CD14-positive monocyte (primary cell): ENCODE data around the gene SLC5A12. TPM values are rescaled to one million over a fixed set of nuclear protein-coding genes. Genes with fewer than 3 reads are reported as not detected.

ENCODE experiments used
- DNase-seq, 3 donors: peaks; one replicate each; pipeline ENCODE4 v3.0.0-alpha.2; 2011 to 2022
- H2AFZ ChIP-seq: 2 replicates; pipeline ENCODE4 v1.6.0; 2012; ENCODE audit warnings: mild to moderate bottlenecking, low read depth, low read length, inconsistent platforms; ENCODE audit not compliant: insufficient read depth, poor library complexity, severe bottlenecking
- H3K27ac ChIP-seq, 2 donors: 1 replicate in 1 of 2; 2 replicates in 1 of 2; pipeline ENCODE4 v1.5.1; 2012 to 2013; ENCODE audit warnings: low read length in 2 of 2, control low read depth in 1 of 2, inconsistent platforms in 1 of 2, low read depth in 1 of 2, mild to moderate bottlenecking in 1 of 2
- H3K27me3 ChIP-seq, 2 donors: one replicate each; pipeline versions ENCODE4 v1.6.0 to v1.6.1; 2011 to 2013; ENCODE audit warnings: low read length in 2 of 2; ENCODE audit not compliant: control insufficient read depth in 2 of 2, insufficient read depth in 2 of 2
- H3K36me3 ChIP-seq, 2 donors: replicated peaks in 1 of 2; 1 replicate in 1 of 2; 2 replicates in 1 of 2; pipeline versions ENCODE4 v1.5.1 to v1.6.1; 2012 to 2013; ENCODE audit warnings: low read length in 2 of 2, control low read depth in 1 of 2, inconsistent platforms in 1 of 2, mild to moderate bottlenecking in 1 of 2; ENCODE audit not compliant: insufficient read depth in 2 of 2, control insufficient read depth in 1 of 2
- H3K4me1 ChIP-seq, 2 donors: 1 replicate in 1 of 2; 2 replicates in 1 of 2; pipeline versions ENCODE4 v1.5.1 to v1.6.1; 2012 to 2013; ENCODE audit warnings: low read length in 2 of 2, control low read depth in 1 of 2, inconsistent platforms in 1 of 2, mild to moderate bottlenecking in 1 of 2, moderate library complexity in 1 of 2; ENCODE audit not compliant: insufficient read depth in 2 of 2, control insufficient read depth in 1 of 2
- H3K4me2 ChIP-seq: replicated peaks from 2 replicates; pipeline ENCODE3; 2012; ENCODE audit warnings: low read length, moderate library complexity, mild to moderate bottlenecking; ENCODE audit not compliant: poor library complexity, severe bottlenecking; ENCODE audit errors: extremely low read depth
- H3K4me3 ChIP-seq, 3 experiments: fragments of 200-600 bp in 1 of 3; sonication (generic) in 1 of 3; replicated peaks in 1 of 3; 1 replicate in 2 of 3; 2 replicates in 1 of 3; pipeline ENCODE4 v1.5.1; 2011 to 2013; ENCODE audit warnings: low read length in 3 of 3, mild to moderate bottlenecking in 3 of 3, control low read depth in 2 of 3, low read depth in 2 of 3, inconsistent platforms in 1 of 3, moderate library complexity in 1 of 3
- H3K79me2 ChIP-seq: 2 replicates; pipeline ENCODE4 v1.6.0; 2012; ENCODE audit warnings: mild to moderate bottlenecking, control low read depth, inconsistent platforms, low read length, moderate library complexity; ENCODE audit not compliant: insufficient read depth
- H3K9ac ChIP-seq: 2 replicates; pipeline ENCODE4 v1.6.0; 2017; ENCODE audit warnings: low read length, mild to moderate bottlenecking; ENCODE audit not compliant: insufficient read depth, poor library complexity, severe bottlenecking
- H3K9me3 ChIP-seq, 2 donors: replicated peaks in 1 of 2; 1 replicate in 1 of 2; 2 replicates in 1 of 2; pipeline versions ENCODE4 v1.5.1 to v1.6.1; 2012 to 2013; ENCODE audit warnings: low read length in 2 of 2, control low read depth in 1 of 2; ENCODE audit not compliant: control insufficient read depth in 1 of 2, insufficient read depth in 1 of 2
- H4K20me1 ChIP-seq: 2 replicates; pipeline ENCODE4 v1.6.0; 2012; ENCODE audit warnings: mild to moderate bottlenecking, low read length, control low read depth, moderate library complexity; ENCODE audit not compliant: insufficient read depth
- H3K27ac Mint-ChIP-seq, 7 donors: one replicate each; pipeline ENCODE4 v1.8.0; 2020; ENCODE audit warnings: mild to moderate bottlenecking in 7 of 7, mixed read lengths in 7 of 7, moderate library complexity in 6 of 7, inconsistent platforms in 2 of 7
- H3K27me3 Mint-ChIP-seq, 3 donors: one replicate each; pipeline ENCODE4 v1.8.0; 2021 to 2022; ENCODE audit warnings: low read depth in 3 of 3, mild to moderate bottlenecking in 3 of 3, mixed read lengths in 3 of 3, moderate library complexity in 3 of 3, inconsistent platforms in 1 of 3
- H3K36me3 Mint-ChIP-seq, 2 donors: one replicate each; pipeline ENCODE4 v1.8.0; 2020; ENCODE audit warnings: mixed read lengths in 2 of 2, inconsistent platforms in 1 of 2, mild to moderate bottlenecking in 1 of 2
- H3K4me1 Mint-ChIP-seq: one replicate; pipeline ENCODE4 v1.8.0; 2020; ENCODE audit warnings: mild to moderate bottlenecking, mixed read lengths
- H3K4me3 Mint-ChIP-seq, 2 donors: one replicate each; pipeline ENCODE4 v1.8.0; 2020; ENCODE audit warnings: mild to moderate bottlenecking in 2 of 2, mixed read lengths in 2 of 2, moderate library complexity in 1 of 2
- H3K9me3 Mint-ChIP-seq, 7 donors: one replicate each; pipeline ENCODE4 v1.8.0; 2020 to 2022; ENCODE audit warnings: mixed read lengths in 7 of 7, mild to moderate bottlenecking in 6 of 7, moderate library complexity in 6 of 7, inconsistent platforms in 2 of 7
- CTCF ChIP-seq: fragments of 200-600 bp; IDR thresholded peaks from one replicate; pipeline ENCODE4 v1.8.0; 2022; ENCODE audit warnings: antibody characterized with exemption, mild to moderate bottlenecking
- WGBS: methylation state at CpG from one replicate; pipeline ENCODE4 v1.1.5; 2013; ENCODE audit warnings: missing lambda C conversion rate; ENCODE audit not compliant: insufficient coverage; 5-methylcytosine and 5-hydroxymethylcytosine counted together
- intact Hi-C, 2 donors: fragments of 100-400 bp; cut with micrococcal nuclease; formaldehyde crosslinking; loops; one replicate each; pipeline versions ENCODE4 v1.15.0 to v1.15.1; 2023
- polyA plus RNA-seq, 3 donors: library from polyadenylated mRNA; depleted of rRNA in 1 of 3; unstranded in 2 of 3; stranded (reverse) in 1 of 3; fragments of 300-500 nt in 2 of 3; fragments of >200 nt in 1 of 3; fragmentation: Illumina TruSeq in 2 of 3; gene quantifications; 1 replicate in 2 of 3; 2 replicates in 1 of 3; pipeline ENCODE4 v1.2.3, GENCODE V29; 2012 to 2021

The SLC5A12 gene
- polyA plus RNA-seq, 3 donors, result not detected

- no peak for TF ChIP-seq CTCF
- no peak overlapping the region for H2AFZ ChIP-seq
- no peaks in the 10 kb centered on the region for H3K27me3 ChIP-seq
- intact Hi-C loops, result no loop called here
- H4K20me1 ChIP-seq, result no peaks in the 10 kb centered on the region
- Mint-ChIP-seq H3K27me3 (no peaks in the 10 kb centered on the region), H3K4me1 (no peaks in the 10 kb centered on the region), H3K4me3 (no peak overlapping the region), H3K36me3 (no peaks in the 10 kb centered on the region), H3K27ac (no peak overlapping the region), H3K9me3 (no peaks in the 10 kb centered on the region)
- H3K36me3 ChIP-seq, result no peaks in the 10 kb centered on the region
- WGBS, result 100% methylated on average over 1 of the region's 1 CpG
- H3K9me3 ChIP-seq, result no peaks in the 10 kb centered on the region
- DNase-seq, result no peak
- no peak overlapping the region for H3K27ac ChIP-seq
- no peak overlapping the region for H3K4me2 ChIP-seq
- H3K9ac ChIP-seq, result no peak overlapping the region
- H3K4me1 ChIP-seq, result no peaks in the 10 kb centered on the region
- H3K79me2 ChIP-seq, result no peaks in the 10 kb centered on the region
- no peak overlapping the region for H3K4me3 ChIP-seq
Observed at GRCh38 chr11:26715133-26715532, 6.7 kb downstream of the SLC5A12 start.

GRCh38 chr11:26712497-26712896 lies 9.4 kb downstream of the SLC5A12 start:
- no peak overlapping the region for H3K9ac ChIP-seq
- no peak overlapping the region for H3K27ac ChIP-seq
- no peak overlapping the region for H2AFZ ChIP-seq
- no peak overlapping the region for H3K4me3 ChIP-seq
- H3K79me2 ChIP-seq, result no peaks in the 10 kb centered on the region
- no peak overlapping the region for H3K4me2 ChIP-seq
- TF ChIP-seq CTCF, result no peak
- Mint-ChIP-seq H3K27ac (no peak overlapping the region), H3K4me1 (no peaks in the 10 kb centered on the region), H3K4me3 (no peak overlapping the region), H3K27me3 (no peaks in the 10 kb centered on the region), H3K9me3 (no peaks in the 10 kb centered on the region), H3K36me3 (no peaks in the 10 kb centered on the region)
- intact Hi-C loops, result no loop called here
- H3K36me3 ChIP-seq, result no peaks in the 10 kb centered on the region
- H3K9me3 ChIP-seq, result no peaks in the 10 kb centered on the region
- no peaks in the 10 kb centered on the region for H4K20me1 ChIP-seq
- no peak for DNase-seq
- 40% methylated on average over 4 of the region's 5 CpGs for WGBS
- no peaks in the 10 kb centered on the region for H3K27me3 ChIP-seq
- no peaks in the 10 kb centered on the region for H3K4me1 ChIP-seq
